ENCODE data around the gene SOHLH1.

- TF ChIP-seq CTBP1 (IDR thresholded peaks at IDR 0.05; ENCODE audit: borderline replicate concordance) (no peak), FOXA1 (IDR thresholded peaks at IDR 0.05) (no peak), BHLHE40 (IDR thresholded peaks at IDR 0.05; ENCODE audit: borderline replicate concordance) (no peak), NFRKB (IDR thresholded peaks at IDR 0.05) (no peak), FOXK2 (IDR thresholded peaks at IDR 0.05) (no peak), PKNOX1 (IDR thresholded peaks at IDR 0.05) (no peak), SP1 (IDR thresholded peaks at IDR 0.05) (no peak), FOXM1 (IDR thresholded peaks at IDR 0.05; ENCODE audit: borderline replicate concordance) (no peak), HDGF (IDR thresholded peaks at IDR 0.05; ENCODE audit: borderline replicate concordance) (no peak)
Measured at GRCh38 chr9:135700525-135700924, 1.2 kb upstream of the SOHLH1 start.

Measured in HEK293T (cell line).